Astrocyte (in vitro differentiated cells and primary cell): ENCODE results near the gene TLX3.
"Not testable (repeated sequence)": the region's sequence is repeated elsewhere in the genome, so short reads cannot be mapped to it uniquely, and the experiment has no call there.

ENCODE experiments used
- CTCF ChIP-seq: IDR thresholded peaks from 2 replicates; pipeline ENCODE4 v1.5.1; 2011; ENCODE audit warnings: low read depth, mild to moderate bottlenecking, inconsistent platforms, low read length, moderate library complexity; ENCODE audit not compliant: insufficient read depth
- EZH2 ChIP-seq: IDR thresholded peaks from 2 replicates; pipeline ENCODE4 v1.6.1; 2012; ENCODE audit warnings: mild to moderate bottlenecking, low read length, inconsistent platforms; ENCODE audit not compliant: insufficient read depth

GRCh38 chr5:171297941-171298340 is 11.1 kb upstream of the TLX3 start:
- not testable (repeated sequence) for TF ChIP-seq CTCF, EZH2
